SK-N-DZ (cell line): Measurements from ENCODE around the gene SPATA7. TPM values are rescaled to one million over a fixed set of nuclear protein-coding genes. Genes with fewer than 3 reads are reported as not detected.
"Not testable (repeated sequence)": the region's sequence is repeated elsewhere in the genome, so short reads cannot be mapped to it uniquely, and the experiment has no call there.

Experiments
- DNase-seq: peaks from one replicate; pipeline ENCODE4 v3.0.0-alpha.2; 2015; ENCODE audit warnings: low spot score
- polyA plus RNA-seq, 2 experiments: library from polyadenylated mRNA; depleted of rRNA; stranded (reverse); fragments of >200 nt; gene quantifications; 2 replicates each; pipeline ENCODE4 v1.2.3, GENCODE V29; 2014

The SPATA7 gene
- 7.8 and 12.1 TPM in 2 replicates for polyA plus RNA-seq (2014; cell fraction: cytosol; rRNA removed)
- polyA plus RNA-seq (2014; cell fraction: nucleus; rRNA removed), result 9.0 and 11.5 TPM in 2 replicates

- peak; percentile 91 for DNase-seq
These were observed at the start of gene SPATA7 for GRCh38 chr14:88385212-88386101. TSS of gene SPATA7 (plus strand) at chr14:88385657. CDS start at chr14:88385819, 162 bp downstream.

GRCh38 chr14:88340357-88340756 is 45.1 kb upstream of the SPATA7 start:
- DNase-seq, result no peak

- DNase-seq, result no peak
These were observed 42.5 kb upstream of the SPATA7 start for GRCh38 chr14:88342980-88343379.

- no peak for DNase-seq
These were observed 39.3 kb upstream of the SPATA7 start for GRCh38 chr14:88346048-88346639.

GRCh38 chr14:88348546-88348945 is 36.9 kb upstream of the SPATA7 start:
- no peak for DNase-seq

- DNase-seq, result no peak
These were observed 33.3 kb upstream of the SPATA7 start for GRCh38 chr14:88351966-88352691.

- no peak for DNase-seq
These were observed 32.8 kb upstream of the SPATA7 start for GRCh38 chr14:88352698-88353097.

- DNase-seq, result no peak
These were observed 31.1 kb upstream of the SPATA7 start for GRCh38 chr14:88354358-88354757.

- DNase-seq, result no peak
These were observed 26.0 kb upstream of the SPATA7 start for GRCh38 chr14:88359500-88359899.

GRCh38 chr14:88363644-88364043 is 21.8 kb upstream of the SPATA7 start:
- no peak for DNase-seq

- DNase-seq, result no peak
These were observed 20.6 kb upstream of the SPATA7 start for GRCh38 chr14:88364710-88365413.

- DNase-seq, result no peak
These were observed 16.0 kb upstream of the SPATA7 start for GRCh38 chr14:88369496-88369895.

- no peak for DNase-seq
These were observed 5.6 kb upstream of the SPATA7 start for GRCh38 chr14:88379706-88380343.

- peak; percentile 2 for DNase-seq
These were observed 5.1 kb upstream of the SPATA7 start for GRCh38 chr14:88380405-88380804.

- DNase-seq, result not testable (repeated sequence)
These were observed 3.8 kb upstream of the SPATA7 start for GRCh38 chr14:88381634-88382033.

GRCh38 chr14:88384718-88385117 is 739 bp upstream of the SPATA7 start:
- DNase-seq, result peak; percentile 2

GRCh38 chr14:88386256-88386794 is 868 bp downstream of the SPATA7 start:
- no peak for DNase-seq

GRCh38 chr14:88388741-88389282 is 3.4 kb downstream of the SPATA7 start:
- no peak for DNase-seq

GRCh38 chr14:88392609-88393008 is 7.2 kb downstream of the SPATA7 start:
- DNase-seq, result no peak

- DNase-seq, result no peak
These were observed 25.6 kb downstream of the SPATA7 start for GRCh38 chr14:88411039-88411438.
